Measurements from ENCODE around the gene GTSE1. TPM values are rescaled to one million over a fixed set of nuclear protein-coding genes. Genes with fewer than 3 reads are reported as not detected.
A peak's percentile ranks its signal among the peaks of the same experiment; 100 is the strongest.

The GTSE1 gene, protein sequence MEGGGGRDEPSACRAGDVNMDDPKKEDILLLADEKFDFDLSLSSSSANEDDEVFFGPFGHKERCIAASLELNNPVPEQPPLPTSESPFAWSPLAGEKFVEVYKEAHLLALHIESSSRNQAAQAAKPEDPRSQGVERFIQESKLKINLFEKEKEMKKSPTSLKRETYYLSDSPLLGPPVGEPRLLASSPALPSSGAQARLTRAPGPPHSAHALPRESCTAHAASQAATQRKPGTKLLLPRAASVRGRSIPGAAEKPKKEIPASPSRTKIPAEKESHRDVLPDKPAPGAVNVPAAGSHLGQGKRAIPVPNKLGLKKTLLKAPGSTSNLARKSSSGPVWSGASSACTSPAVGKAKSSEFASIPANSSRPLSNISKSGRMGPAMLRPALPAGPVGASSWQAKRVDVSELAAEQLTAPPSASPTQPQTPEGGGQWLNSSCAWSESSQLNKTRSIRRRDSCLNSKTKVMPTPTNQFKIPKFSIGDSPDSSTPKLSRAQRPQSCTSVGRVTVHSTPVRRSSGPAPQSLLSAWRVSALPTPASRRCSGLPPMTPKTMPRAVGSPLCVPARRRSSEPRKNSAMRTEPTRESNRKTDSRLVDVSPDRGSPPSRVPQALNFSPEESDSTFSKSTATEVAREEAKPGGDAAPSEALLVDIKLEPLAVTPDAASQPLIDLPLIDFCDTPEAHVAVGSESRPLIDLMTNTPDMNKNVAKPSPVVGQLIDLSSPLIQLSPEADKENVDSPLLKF
- 16.2 TPM for polyA plus RNA-seq (2012; ENCODE audit: low read depth, missing spikeins)

DNA sequence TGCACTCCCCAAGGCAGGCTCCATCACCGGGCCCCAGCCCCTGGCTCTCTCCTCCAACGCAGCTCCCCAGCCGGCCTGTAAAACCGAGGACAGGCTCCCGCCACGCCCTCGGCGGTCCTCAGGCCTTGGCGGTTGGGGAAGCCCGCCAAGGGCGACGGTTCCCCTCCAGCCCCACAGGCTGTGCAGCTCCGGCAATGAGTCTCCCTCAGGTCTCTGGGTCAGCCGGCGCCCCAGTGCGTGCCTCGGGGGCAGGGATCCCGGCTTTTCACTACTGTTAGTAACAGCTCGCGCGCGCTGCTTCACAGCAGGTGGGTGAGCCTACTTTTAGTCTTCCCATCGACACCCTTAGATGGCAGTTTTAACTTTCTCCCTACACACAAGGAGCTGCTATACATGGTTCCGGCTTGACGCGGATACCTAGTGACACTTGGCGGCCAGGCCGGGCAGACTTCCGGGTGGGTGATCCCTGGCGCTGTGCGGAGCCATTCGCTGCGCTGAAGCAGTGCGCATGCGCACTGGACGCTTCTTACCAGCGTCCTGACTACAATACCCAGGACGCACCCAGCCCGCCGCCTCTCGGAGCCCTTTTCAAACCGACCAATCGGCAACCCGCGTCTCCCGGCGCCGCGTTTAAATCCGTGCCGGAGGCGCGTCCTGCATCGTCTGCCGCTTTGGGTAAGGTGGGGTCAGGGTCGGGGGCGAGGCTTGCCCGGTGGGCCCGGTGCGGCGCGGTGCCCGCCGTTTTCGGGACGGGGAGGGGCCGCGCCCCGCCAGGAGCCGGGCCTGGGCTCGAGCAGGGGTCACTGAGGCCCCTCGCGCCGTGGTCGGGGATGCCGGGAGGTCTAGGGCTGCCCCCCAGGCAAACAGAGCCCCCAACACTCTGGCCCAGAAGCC, at the start of gene GTSE1:
Gene GTSE1, plus strand, starts transcription at position 614 of the 894 bp plus-strand sequence. CDS start 531 bp downstream, outside the sequence.
- peak; percentile 98 for DNase-seq (ENCODE audit: insufficient read length, low spot score)
- peak; percentile 99 for FAIRE-seq
- peak; percentile 63; the same call in 1 of the 2 replicates for TF ChIP-seq POU2F2 (IDR thresholded peaks at IDR 0.05; ENCODE audit: low read depth, low read length)
- no peak for TF ChIP-seq SPI1 (IDR thresholded peaks at IDR 0.05; ENCODE audit: low read depth, low read length)
- TF ChIP-seq POLR2A (IDR thresholded peaks at IDR 0.05; ENCODE audit: low read depth, low read length), result peak; percentile 86
- TF ChIP-seq POLR2AphosphoS5 (IDR thresholded peaks at IDR 0.05; ENCODE audit: low read depth, low read length), result peak; percentile 92
- TF ChIP-seq PAX5 (IDR thresholded peaks at IDR 0.05; ENCODE audit: insufficient read depth, low read length, severe bottlenecking), result no peak
- TF ChIP-seq TAF1 (IDR thresholded peaks at IDR 0.05; ENCODE audit: low read depth, low read length), result peak; percentile 69; the same call in 1 of the 2 replicates

DNA sequence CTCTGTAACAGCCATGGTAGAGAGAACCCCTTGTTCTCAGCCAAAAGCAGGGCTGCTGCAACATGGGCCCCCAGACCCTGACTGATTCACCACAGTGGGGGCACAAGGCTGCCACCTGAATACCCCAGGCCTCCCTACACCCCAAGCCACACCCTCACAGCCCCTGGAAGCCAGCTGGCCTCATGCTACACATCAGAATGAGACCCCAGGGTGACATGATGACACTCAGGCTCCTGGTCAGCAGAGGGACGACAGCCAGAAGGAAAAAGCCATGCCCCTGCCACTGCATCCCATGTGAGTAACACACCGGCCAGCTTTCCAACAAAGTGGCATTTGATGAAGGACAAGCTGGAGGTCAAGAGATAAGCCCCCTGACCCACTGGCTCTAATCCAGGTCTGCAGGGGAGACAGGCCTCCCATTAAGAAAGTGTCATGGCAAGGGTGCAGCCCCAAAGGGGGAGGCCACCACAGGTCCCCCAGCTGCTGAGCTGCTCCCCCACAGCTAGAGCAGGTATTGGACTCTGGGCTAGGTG, 49.2 kb upstream of the GTSE1 start:
- TF ChIP-seq POU2F2 (IDR thresholded peaks at IDR 0.05; ENCODE audit: low read depth, low read length) (no peak), POLR2A (IDR thresholded peaks at IDR 0.05; ENCODE audit: low read depth, low read length) (no peak), POLR2AphosphoS5 (IDR thresholded peaks at IDR 0.05; ENCODE audit: low read depth, low read length) (no peak), SPI1 (IDR thresholded peaks at IDR 0.05; ENCODE audit: low read depth, low read length) (no peak), TAF1 (IDR thresholded peaks at IDR 0.05; ENCODE audit: low read depth, low read length) (no peak), PAX5 (IDR thresholded peaks at IDR 0.05; ENCODE audit: insufficient read depth, low read length, severe bottlenecking) (no peak)
- DNase-seq (ENCODE audit: insufficient read length, low spot score) (no peak), FAIRE-seq (no peak)

DNA sequence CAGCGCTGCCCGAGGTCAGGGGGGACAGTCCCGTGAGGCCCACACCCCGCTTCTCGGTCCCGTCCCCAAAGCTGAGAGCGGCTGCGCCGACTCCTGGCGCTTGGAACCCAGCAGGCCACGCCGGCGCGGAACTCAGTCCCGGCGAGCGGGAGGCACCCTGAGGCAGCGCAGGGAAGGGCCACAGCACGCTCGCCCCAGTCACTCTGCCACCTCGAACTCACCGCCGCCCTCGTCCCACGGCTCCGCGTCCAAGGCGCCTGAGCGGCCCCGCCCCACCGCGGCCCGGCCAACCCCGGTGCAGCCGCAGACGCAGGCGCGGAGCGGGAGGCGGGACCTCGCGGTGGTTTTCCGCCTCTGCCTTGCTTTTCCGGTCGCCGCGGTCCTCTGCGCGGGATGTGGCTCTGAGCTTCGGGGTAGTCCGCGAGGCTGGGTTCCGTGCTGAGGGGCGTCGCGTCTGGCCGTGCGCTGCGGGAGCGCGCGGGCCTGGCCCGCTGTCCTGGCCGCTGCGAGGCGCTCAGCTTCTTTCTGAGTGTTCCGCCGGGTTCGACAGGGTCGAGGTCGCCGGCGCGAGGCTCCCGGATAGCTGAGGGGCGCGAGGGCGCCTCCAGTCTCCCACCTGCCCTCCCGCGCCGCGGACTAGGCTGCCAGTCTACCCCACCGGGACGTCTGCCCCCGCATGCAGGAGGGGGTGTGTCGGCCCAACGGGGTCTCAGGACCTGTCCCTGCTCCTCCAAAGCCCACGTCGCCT, 46.5 kb upstream of the GTSE1 start, which contains the start of gene CDPF1:
Gene CDPF1, minus strand, starts transcription at position 259 of the 748 bp plus-strand sequence. CDS start 2,009 bp downstream, outside the sequence.
- peak; percentile 81 for TF ChIP-seq POLR2A (IDR thresholded peaks at IDR 0.05; ENCODE audit: low read depth, low read length)
- TF ChIP-seq SPI1 (IDR thresholded peaks at IDR 0.05; ENCODE audit: low read depth, low read length), result no peak
- TF ChIP-seq TAF1 (IDR thresholded peaks at IDR 0.05; ENCODE audit: low read depth, low read length), result peak; percentile 79
- peak; percentile 85 for TF ChIP-seq POLR2AphosphoS5 (IDR thresholded peaks at IDR 0.05; ENCODE audit: low read depth, low read length)
- DNase-seq (ENCODE audit: insufficient read length, low spot score), result peak; percentile 95
- peak; percentile 100 for FAIRE-seq

DNA sequence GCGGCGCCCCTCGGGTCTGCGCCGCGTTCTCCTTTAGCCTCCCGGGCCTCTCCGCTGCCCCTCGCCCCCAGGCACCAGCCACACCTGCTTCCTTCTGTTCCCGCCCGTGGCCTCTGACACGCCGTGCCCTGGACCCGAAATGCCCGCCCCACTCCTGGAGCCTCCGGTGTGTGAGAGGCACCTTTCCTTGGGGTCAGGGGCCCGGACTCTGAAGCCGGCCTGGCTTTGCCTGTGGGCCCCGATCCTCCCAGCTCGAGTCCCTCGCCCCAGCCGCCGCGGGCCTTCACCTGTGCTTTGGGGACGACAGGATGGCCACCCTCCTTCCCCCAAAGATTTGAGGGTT, 45.9 kb upstream of the GTSE1 start:
- FAIRE-seq, result no peak
- TF ChIP-seq POU2F2 (IDR thresholded peaks at IDR 0.05; ENCODE audit: low read depth, low read length) (no peak), PAX5 (IDR thresholded peaks at IDR 0.05; ENCODE audit: insufficient read depth, low read length, severe bottlenecking) (no peak), SPI1 (IDR thresholded peaks at IDR 0.05; ENCODE audit: low read depth, low read length) (no peak), POLR2AphosphoS5 (IDR thresholded peaks at IDR 0.05; ENCODE audit: low read depth, low read length) (no peak), TAF1 (IDR thresholded peaks at IDR 0.05; ENCODE audit: low read depth, low read length) (no peak), POLR2A (IDR thresholded peaks at IDR 0.05; ENCODE audit: low read depth, low read length) (no peak)
- DNase-seq (ENCODE audit: insufficient read length, low spot score), result peak; percentile 44

- FAIRE-seq (peak; percentile 75), DNase-seq (ENCODE audit: insufficient read length, low spot score) (no peak)
- TF ChIP-seq PAX5 (IDR thresholded peaks at IDR 0.05; ENCODE audit: insufficient read depth, low read length, severe bottlenecking) (no peak), TAF1 (IDR thresholded peaks at IDR 0.05; ENCODE audit: low read depth, low read length) (no peak), POLR2A (IDR thresholded peaks at IDR 0.05; ENCODE audit: low read depth, low read length) (no peak), SPI1 (IDR thresholded peaks at IDR 0.05; ENCODE audit: low read depth, low read length) (no peak), POU2F2 (IDR thresholded peaks at IDR 0.05; ENCODE audit: low read depth, low read length) (no peak), POLR2AphosphoS5 (IDR thresholded peaks at IDR 0.05; ENCODE audit: low read depth, low read length) (no peak)
These were observed 45.4 kb upstream of the GTSE1 start for GRCh38 chr22:46251266-46251665.

- TF ChIP-seq POU2F2 (IDR thresholded peaks at IDR 0.05; ENCODE audit: low read depth, low read length), result no peak
- no peak for TF ChIP-seq PAX5 (IDR thresholded peaks at IDR 0.05; ENCODE audit: insufficient read depth, low read length, severe bottlenecking)
- FAIRE-seq, result no peak
- DNase-seq (ENCODE audit: insufficient read length, low spot score), result no peak
These were observed 44.8 kb upstream of the GTSE1 start for GRCh38 chr22:46251816-46252380.

DNA sequence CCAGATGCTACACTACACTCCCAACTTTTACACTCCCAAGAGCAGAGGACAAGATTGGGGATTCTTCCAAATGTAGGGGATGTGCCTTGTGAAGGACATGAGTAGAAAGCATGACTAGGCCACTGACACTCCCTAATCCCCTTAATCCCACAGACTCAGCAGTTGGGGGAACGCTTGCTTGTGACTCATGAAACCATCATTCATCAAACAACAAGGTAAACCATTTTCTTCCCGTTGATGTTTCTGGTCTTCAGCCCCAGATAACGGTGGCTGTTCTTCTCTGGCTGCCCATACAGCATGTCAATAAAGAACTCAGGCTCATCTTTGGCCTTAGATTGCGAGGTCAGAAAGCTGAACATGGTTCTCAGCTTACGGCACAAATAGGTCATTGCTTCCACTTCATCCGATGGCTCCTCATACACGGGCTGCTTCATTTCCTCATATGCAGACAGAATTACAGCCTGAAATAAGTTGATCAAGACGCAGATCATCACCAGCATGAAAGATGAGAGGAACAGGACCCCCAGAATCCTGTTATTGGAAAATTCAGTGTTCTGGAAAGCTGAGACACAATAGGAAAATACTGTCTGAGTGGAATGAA, 40.2 kb upstream of the GTSE1 start:
- FAIRE-seq (no peak), DNase-seq (ENCODE audit: insufficient read length, low spot score) (no peak)
- TF ChIP-seq POU2F2 (IDR thresholded peaks at IDR 0.05; ENCODE audit: low read depth, low read length) (no peak), SPI1 (IDR thresholded peaks at IDR 0.05; ENCODE audit: low read depth, low read length) (no peak), TAF1 (IDR thresholded peaks at IDR 0.05; ENCODE audit: low read depth, low read length) (no peak), POLR2A (IDR thresholded peaks at IDR 0.05; ENCODE audit: low read depth, low read length) (no peak), POLR2AphosphoS5 (IDR thresholded peaks at IDR 0.05; ENCODE audit: low read depth, low read length) (no peak), PAX5 (IDR thresholded peaks at IDR 0.05; ENCODE audit: insufficient read depth, low read length, severe bottlenecking) (no peak)
